K562 (cell line): ENCODE measurements around the gene DNAJB2. TPM values are rescaled to one million over a fixed set of nuclear protein-coding genes. Genes with fewer than 3 reads are reported as not detected.

Experiments
- CAMTA2 ChIP-seq: fragments of 250-450 bp; sonication (Bioruptor Pico); conservative IDR thresholded peaks from 2 replicates; pipeline ENCODE4 v1.5.1; 2022
- CHD7 ChIP-seq: fragments of 200-600 bp; sonication (generic); IDR thresholded peaks from one replicate; pipeline ENCODE4 v1.6.1; 2012; ENCODE audit warnings: mild to moderate bottlenecking, low read depth, low read length, inconsistent platforms
- HMBOX1 ChIP-seq: sonication (generic); IDR thresholded peaks from 2 replicates; pipeline ENCODE4 v1.6.1; 2016
- ZNF436 ChIP-seq: fragments of 250-450, 450-650 bp; sonication (Bioruptor Pico); formaldehyde crosslinking; IDR thresholded peaks from 2 replicates; pipeline ENCODE4 v1.7.0; 2020; ENCODE audit warnings: mild to moderate bottlenecking
- polyA plus RNA-seq, 8 experiments: library from polyadenylated mRNA; depleted of rRNA in 4 of 8; stranded (reverse) in 5 of 8; unstranded in 3 of 8; fragments of >200 nt; fragmentation: Nextera tagmentation in 2 of 8; fragmentation: Illumina TruSeq in 1 of 8; extraction: Ambion mirVana in 2 of 8; extraction: Trizol in 1 of 8; gene quantifications; 2 replicates each; pipeline versions ENCODE4 v1.2.1 to v1.2.3, GENCODE V29; 2011 to 2014; ENCODE audit warnings: inconsistent platforms in 1 of 8, missing spikeins in 1 of 8
- total RNA-seq, 7 experiments: library from RNA; depleted of rRNA in 6 of 7; stranded (reverse); fragments of >200 nt in 6 of 7; fragmentation: Illumina TruSeq in 2 of 7; extraction: Trizol in 2 of 7; gene quantifications; 2 replicates each; pipeline versions ENCODE4 v1.2.1 to v1.2.3, GENCODE V29; 2011 to 2021; ENCODE audit warnings: low replicate concordance in 1 of 7
- TF ChIP-seq, protein P1 (sequence below), 2 experiments: fragments of 450-650 bp; formaldehyde crosslinking in 1 of 2; IDR thresholded peaks; 2 replicates each; pipeline versions ENCODE4 v1.4.0 to v1.6.1; 2014 to 2020; ENCODE audit warnings: mild to moderate bottlenecking in 2 of 2, borderline replicate concordance in 1 of 2, low read depth in 1 of 2

DNAJB2 gene
- total and polyA plus RNA-seq, 9 of the 15 experiments (the other 6 are each of a cell fraction or from before 2014, with no cell fraction given), result 0.08 to 3.0 (median 2.2) TPM; not detected in 1

- TF ChIP-seq CHD7 (no peak), ZNF436 (CRISPR knock-in tag) (no peak), CAMTA2 (CRISPR knock-in tag) (no peak), HMBOX1 (no peak)
- TF ChIP-seq, protein P1, sequence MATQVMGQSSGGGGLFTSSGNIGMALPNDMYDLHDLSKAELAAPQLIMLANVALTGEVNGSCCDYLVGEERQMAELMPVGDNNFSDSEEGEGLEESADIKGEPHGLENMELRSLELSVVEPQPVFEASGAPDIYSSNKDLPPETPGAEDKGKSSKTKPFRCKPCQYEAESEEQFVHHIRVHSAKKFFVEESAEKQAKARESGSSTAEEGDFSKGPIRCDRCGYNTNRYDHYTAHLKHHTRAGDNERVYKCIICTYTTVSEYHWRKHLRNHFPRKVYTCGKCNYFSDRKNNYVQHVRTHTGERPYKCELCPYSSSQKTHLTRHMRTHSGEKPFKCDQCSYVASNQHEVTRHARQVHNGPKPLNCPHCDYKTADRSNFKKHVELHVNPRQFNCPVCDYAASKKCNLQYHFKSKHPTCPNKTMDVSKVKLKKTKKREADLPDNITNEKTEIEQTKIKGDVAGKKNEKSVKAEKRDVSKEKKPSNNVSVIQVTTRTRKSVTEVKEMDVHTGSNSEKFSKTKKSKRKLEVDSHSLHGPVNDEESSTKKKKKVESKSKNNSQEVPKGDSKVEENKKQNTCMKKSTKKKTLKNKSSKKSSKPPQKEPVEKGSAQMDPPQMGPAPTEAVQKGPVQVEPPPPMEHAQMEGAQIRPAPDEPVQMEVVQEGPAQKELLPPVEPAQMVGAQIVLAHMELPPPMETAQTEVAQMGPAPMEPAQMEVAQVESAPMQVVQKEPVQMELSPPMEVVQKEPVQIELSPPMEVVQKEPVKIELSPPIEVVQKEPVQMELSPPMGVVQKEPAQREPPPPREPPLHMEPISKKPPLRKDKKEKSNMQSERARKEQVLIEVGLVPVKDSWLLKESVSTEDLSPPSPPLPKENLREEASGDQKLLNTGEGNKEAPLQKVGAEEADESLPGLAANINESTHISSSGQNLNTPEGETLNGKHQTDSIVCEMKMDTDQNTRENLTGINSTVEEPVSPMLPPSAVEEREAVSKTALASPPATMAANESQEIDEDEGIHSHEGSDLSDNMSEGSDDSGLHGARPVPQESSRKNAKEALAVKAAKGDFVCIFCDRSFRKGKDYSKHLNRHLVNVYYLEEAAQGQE (IDR thresholded peaks at IDR 0.05; ENCODE audit: borderline replicate concordance), result peak; percentile 98
- TF ChIP-seq, protein P1 (CRISPR knock-in tag; IDR thresholded peaks at IDR 0.05; ENCODE audit: low read depth), result no peak
Measured at GRCh38 chr2:219279151-219279915, at the start of gene DNAJB2 (continued).
